GM23338 (cell line): ENCODE data around the gene LRP4.

Source experiments
- EZH2 ChIP-seq: fragments of 200-600 bp; sonication (generic); IDR thresholded peaks from one replicate; pipeline ENCODE4 v1.8.0; 2017; ENCODE audit warnings: antibody characterized with exemption, mild to moderate bottlenecking, low read depth; ENCODE audit not compliant: unreplicated experiment
- EZH2phosphoT487 ChIP-seq: fragments of 200-600 bp; sonication (generic); IDR thresholded peaks from one replicate; pipeline ENCODE4 v1.8.1; 2018; ENCODE audit warnings: antibody characterized with exemption; ENCODE audit not compliant: unreplicated experiment
- POLR2AphosphoS5 ChIP-seq: IDR thresholded peaks from 2 replicates; pipeline ENCODE4 v1.6.1; 2016; ENCODE audit warnings: antibody characterized with exemption, low read depth
- STAT1 ChIP-seq: IDR thresholded peaks from one replicate; pipeline ENCODE4 v1.6.1; 2016; ENCODE audit warnings: antibody characterized with exemption; ENCODE audit not compliant: unreplicated experiment
- TF ChIP-seq, protein P1 (sequence below), 2 experiments: fragments of 200-600 bp in 1 of 2; sonication (generic) in 1 of 2; conservative IDR thresholded peaks; 2 replicates each; pipeline versions ENCODE4 v1.5.1 to v1.6.1; 2016 to 2017; ENCODE audit warnings: antibody characterized with exemption in 2 of 2, low read depth in 2 of 2, mild to moderate bottlenecking in 2 of 2, moderate library complexity in 1 of 2
- TF ChIP-seq, protein P2 (sequence below): IDR thresholded peaks from one replicate; pipeline ENCODE4 v1.6.1; 2018; ENCODE audit warnings: antibody characterized with exemption; ENCODE audit not compliant: unreplicated experiment

DNA sequence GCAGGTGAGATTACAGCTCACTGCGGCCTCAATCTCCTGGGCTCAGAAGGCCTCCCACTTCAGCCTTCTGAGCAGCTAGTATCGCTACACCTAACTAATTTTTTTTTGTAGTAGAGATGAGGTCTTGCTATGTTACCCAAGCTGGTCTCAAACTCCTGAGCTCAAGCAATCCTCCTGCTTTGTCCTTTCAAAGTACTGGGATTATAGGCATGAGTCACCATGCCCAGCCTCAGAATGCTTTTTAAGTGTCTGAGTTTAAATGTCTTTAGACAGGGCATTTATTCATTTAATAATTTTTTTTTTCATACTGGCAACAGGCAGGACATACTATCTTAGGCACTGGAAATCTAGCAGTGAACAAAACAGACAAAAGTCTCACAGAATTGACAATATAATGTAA, 27.7 kb downstream of the LRP4 start:
- TF ChIP-seq, protein P1, sequence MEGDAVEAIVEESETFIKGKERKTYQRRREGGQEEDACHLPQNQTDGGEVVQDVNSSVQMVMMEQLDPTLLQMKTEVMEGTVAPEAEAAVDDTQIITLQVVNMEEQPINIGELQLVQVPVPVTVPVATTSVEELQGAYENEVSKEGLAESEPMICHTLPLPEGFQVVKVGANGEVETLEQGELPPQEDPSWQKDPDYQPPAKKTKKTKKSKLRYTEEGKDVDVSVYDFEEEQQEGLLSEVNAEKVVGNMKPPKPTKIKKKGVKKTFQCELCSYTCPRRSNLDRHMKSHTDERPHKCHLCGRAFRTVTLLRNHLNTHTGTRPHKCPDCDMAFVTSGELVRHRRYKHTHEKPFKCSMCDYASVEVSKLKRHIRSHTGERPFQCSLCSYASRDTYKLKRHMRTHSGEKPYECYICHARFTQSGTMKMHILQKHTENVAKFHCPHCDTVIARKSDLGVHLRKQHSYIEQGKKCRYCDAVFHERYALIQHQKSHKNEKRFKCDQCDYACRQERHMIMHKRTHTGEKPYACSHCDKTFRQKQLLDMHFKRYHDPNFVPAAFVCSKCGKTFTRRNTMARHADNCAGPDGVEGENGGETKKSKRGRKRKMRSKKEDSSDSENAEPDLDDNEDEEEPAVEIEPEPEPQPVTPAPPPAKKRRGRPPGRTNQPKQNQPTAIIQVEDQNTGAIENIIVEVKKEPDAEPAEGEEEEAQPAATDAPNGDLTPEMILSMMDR (conservative IDR thresholded peaks at IDR 0.05; ENCODE audit: low read depth in 2 of 2), result no peak
- TF ChIP-seq STAT1 (no peak), POLR2AphosphoS5 (no peak), EZH2 (no peak), EZH2phosphoT487 (no peak)
- TF ChIP-seq, protein P2, sequence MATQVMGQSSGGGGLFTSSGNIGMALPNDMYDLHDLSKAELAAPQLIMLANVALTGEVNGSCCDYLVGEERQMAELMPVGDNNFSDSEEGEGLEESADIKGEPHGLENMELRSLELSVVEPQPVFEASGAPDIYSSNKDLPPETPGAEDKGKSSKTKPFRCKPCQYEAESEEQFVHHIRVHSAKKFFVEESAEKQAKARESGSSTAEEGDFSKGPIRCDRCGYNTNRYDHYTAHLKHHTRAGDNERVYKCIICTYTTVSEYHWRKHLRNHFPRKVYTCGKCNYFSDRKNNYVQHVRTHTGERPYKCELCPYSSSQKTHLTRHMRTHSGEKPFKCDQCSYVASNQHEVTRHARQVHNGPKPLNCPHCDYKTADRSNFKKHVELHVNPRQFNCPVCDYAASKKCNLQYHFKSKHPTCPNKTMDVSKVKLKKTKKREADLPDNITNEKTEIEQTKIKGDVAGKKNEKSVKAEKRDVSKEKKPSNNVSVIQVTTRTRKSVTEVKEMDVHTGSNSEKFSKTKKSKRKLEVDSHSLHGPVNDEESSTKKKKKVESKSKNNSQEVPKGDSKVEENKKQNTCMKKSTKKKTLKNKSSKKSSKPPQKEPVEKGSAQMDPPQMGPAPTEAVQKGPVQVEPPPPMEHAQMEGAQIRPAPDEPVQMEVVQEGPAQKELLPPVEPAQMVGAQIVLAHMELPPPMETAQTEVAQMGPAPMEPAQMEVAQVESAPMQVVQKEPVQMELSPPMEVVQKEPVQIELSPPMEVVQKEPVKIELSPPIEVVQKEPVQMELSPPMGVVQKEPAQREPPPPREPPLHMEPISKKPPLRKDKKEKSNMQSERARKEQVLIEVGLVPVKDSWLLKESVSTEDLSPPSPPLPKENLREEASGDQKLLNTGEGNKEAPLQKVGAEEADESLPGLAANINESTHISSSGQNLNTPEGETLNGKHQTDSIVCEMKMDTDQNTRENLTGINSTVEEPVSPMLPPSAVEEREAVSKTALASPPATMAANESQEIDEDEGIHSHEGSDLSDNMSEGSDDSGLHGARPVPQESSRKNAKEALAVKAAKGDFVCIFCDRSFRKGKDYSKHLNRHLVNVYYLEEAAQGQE, result no peak
